GM13976 (cell line): ENCODE measurements around the gene KIF6.

Experiments
- DNase-seq: peaks from one replicate; pipeline ENCODE4 v3.0.0; 2012; ENCODE audit warnings: low spot score
- CTCF ChIP-seq: IDR thresholded peaks from 2 replicates; pipeline ENCODE4 v1.5.1; 2012; ENCODE audit warnings: borderline replicate concordance, mild to moderate bottlenecking; ENCODE audit not compliant: insufficient read depth; ENCODE audit errors: extremely low read depth, missing control alignments, control extremely low read depth
- in situ Hi-C: fragments of 300-500 bp; cut with MboI; formaldehyde crosslinking; loops from one replicate; pipeline ENCODE4 v1.12.0; 2022; ENCODE audit warnings: low sequenced_read_pairs, mixed read lengths, inconsistent platforms; ENCODE audit not compliant: unreplicated experiment

The KIF6 gene

GRCh38 chr6:39446909-39447308, 278.3 kb downstream of the KIF6 start:
- no peak for TF ChIP-seq CTCF
- in situ Hi-C loops = no loop called here
- DNase-seq = no peak

GRCh38 chr6:39445667-39446066, 279.5 kb downstream of the KIF6 start:
- TF ChIP-seq CTCF = no peak
- DNase-seq = no peak
- in situ Hi-C loops = no loop called here

- TF ChIP-seq CTCF = no peak
- in situ Hi-C loops = no loop called here
- DNase-seq = no peak
Measured at GRCh38 chr6:39444479-39445019, 280.7 kb downstream of the KIF6 start.

GRCh38 chr6:39441986-39442385, 283.2 kb downstream of the KIF6 start:
- TF ChIP-seq CTCF = no peak
- no peak for DNase-seq
- in situ Hi-C loops = no loop called here

GRCh38 chr6:39441301-39441700, 283.9 kb downstream of the KIF6 start:
- no peak for DNase-seq
- in situ Hi-C loops = no loop called here
- TF ChIP-seq CTCF = no peak

- in situ Hi-C loops = no loop called here
- TF ChIP-seq CTCF = no peak
Measured at GRCh38 chr6:39440039-39440426, 285.2 kb downstream of the KIF6 start.

More at GRCh38 chr6:39440039-39440426, 285.2 kb downstream of the KIF6 start:
- DNase-seq = no peak
